Karpas-422 (cell line): ENCODE data around the gene ISG15. TPM values are rescaled to one million over a fixed set of nuclear protein-coding genes. Genes with fewer than 3 reads are reported as not detected.

ENCODE experiments used
- DNase-seq: peaks from one replicate; pipeline ENCODE4 v3.0.0-alpha.2; 2015
- H2AFZ ChIP-seq: fragments of 200-600 bp; sonication (generic); 2 replicates; pipeline ENCODE4 v1.6.1; 2014; ENCODE audit warnings: antibody characterized with exemption, low read length, mixed read lengths
- H3K27ac ChIP-seq: fragments of 200-600 bp; sonication (generic); 2 replicates; pipeline ENCODE4 v1.5.1; 2014; ENCODE audit warnings: mild to moderate bottlenecking, low read length, moderate library complexity
- H3K27me3 ChIP-seq: fragments of 200-600 bp; sonication (generic); 2 replicates; pipeline ENCODE4 v1.6.1; 2014; ENCODE audit warnings: low read length, mixed read lengths
- H3K36me3 ChIP-seq: fragments of 200-600 bp; sonication (generic); 2 replicates; pipeline ENCODE4 v1.6.1; 2014; ENCODE audit warnings: low read length, mixed read lengths; ENCODE audit not compliant: insufficient read depth
- H3K4me1 ChIP-seq: fragments of 200-600 bp; sonication (generic); 2 replicates; pipeline ENCODE4 v1.6.1; 2014; ENCODE audit warnings: mild to moderate bottlenecking, low read length, mixed read lengths
- H3K4me2 ChIP-seq: fragments of 200-600 bp; sonication (generic); 2 replicates; pipeline ENCODE4 v1.6.1; 2014; ENCODE audit warnings: low read length, low read depth, mild to moderate bottlenecking; ENCODE audit not compliant: poor library complexity, severe bottlenecking
- H3K4me3 ChIP-seq: fragments of 200-600 bp; sonication (generic); 2 replicates; pipeline ENCODE4 v1.5.1; 2014; ENCODE audit warnings: mild to moderate bottlenecking, antibody characterized with exemption, low read length, mixed read lengths
- H3K79me2 ChIP-seq: fragments of 200-600 bp; sonication (generic); 2 replicates; pipeline ENCODE4 v1.6.1; 2014; ENCODE audit warnings: mild to moderate bottlenecking, low read length, mixed read lengths
- H3K9ac ChIP-seq: fragments of 200-600 bp; sonication (generic); 2 replicates; pipeline ENCODE4 v1.6.0; 2014; ENCODE audit warnings: low read length
- H3K9me2 ChIP-seq: fragments of 200-600 bp; sonication (generic), shearing (Covaris generic); replicated peaks from 2 replicates; pipeline ENCODE4 v1.6.0; 2014; ENCODE audit warnings: mild to moderate bottlenecking, low read length, moderate library complexity; ENCODE audit not compliant: insufficient read depth
- H3K9me3 ChIP-seq: fragments of 300-700, 200-600 bp; sonication (generic); 2 replicates; pipeline ENCODE4 v1.6.1; 2014; ENCODE audit warnings: low read length, mixed read lengths
- H4K20me1 ChIP-seq: fragments of 200-600 bp; sonication (generic); 2 replicates; pipeline ENCODE4 v1.6.1; 2014; ENCODE audit warnings: mild to moderate bottlenecking, antibody characterized with exemption, low read length, low read depth; ENCODE audit not compliant: insufficient read depth
- total RNA-seq: library from RNA; depleted of rRNA; stranded (reverse); fragments of >200 nt; shearing (Covaris generic); gene quantifications from 2 replicates; pipeline ENCODE4 v1.2.3, GENCODE V29; 2014; ENCODE audit warnings: low replicate concordance

ISG15 gene
- total RNA-seq, 1 experiment from 2014 or later = 102 TPM

DNA sequence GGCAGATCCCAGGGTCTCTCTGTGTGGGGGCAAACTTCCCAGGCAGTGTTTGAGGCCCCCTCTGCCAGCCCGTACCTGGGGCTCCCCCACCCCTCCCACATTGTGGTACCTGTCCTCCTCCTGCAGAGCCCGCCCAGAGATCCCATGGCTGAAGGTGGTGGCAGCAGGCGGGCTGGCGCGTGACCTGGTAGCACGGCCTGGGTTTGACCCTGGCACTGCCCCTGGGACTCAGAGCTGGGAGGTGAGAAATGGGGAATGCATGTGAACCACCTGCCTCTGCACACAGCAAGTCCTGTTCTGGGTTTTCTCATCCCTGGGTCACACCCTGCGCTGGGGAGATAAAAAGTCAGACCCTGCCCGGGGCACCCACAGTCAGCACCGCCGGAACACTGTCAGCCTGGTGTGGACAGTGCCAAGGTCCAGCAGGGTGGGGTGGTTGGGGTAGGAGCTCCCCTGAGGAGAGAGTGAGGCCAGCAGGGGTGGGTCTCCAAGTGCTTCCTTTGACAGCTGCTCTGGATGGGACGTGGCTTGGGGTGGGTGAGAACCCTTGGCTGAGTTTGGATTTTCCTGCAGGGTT is 18.4 kb downstream of the ISG15 start:
- no peak for DNase-seq
- no peaks in the 10 kb centered on the region for H3K9me2 ChIP-seq
- no peak overlapping the region for H3K27ac ChIP-seq
- no peaks in the 10 kb centered on the region for H3K27me3 ChIP-seq
- no peak overlapping the region for H2AFZ ChIP-seq
- H3K36me3 ChIP-seq = no peaks in the 10 kb centered on the region
- no peak overlapping the region for H3K4me3 ChIP-seq
- no peaks in the 10 kb centered on the region for H3K79me2 ChIP-seq
- H3K4me2 ChIP-seq = no peak overlapping the region
- peaks cover 21% of the 10 kb centered on the region; the same call in 1 of the 2 replicates for H4K20me1 ChIP-seq
- no peaks in the 10 kb centered on the region for H3K9me3 ChIP-seq
- no peak overlapping the region for H3K9ac ChIP-seq
- peaks cover 14% of the 10 kb centered on the region for H3K4me1 ChIP-seq

DNA sequence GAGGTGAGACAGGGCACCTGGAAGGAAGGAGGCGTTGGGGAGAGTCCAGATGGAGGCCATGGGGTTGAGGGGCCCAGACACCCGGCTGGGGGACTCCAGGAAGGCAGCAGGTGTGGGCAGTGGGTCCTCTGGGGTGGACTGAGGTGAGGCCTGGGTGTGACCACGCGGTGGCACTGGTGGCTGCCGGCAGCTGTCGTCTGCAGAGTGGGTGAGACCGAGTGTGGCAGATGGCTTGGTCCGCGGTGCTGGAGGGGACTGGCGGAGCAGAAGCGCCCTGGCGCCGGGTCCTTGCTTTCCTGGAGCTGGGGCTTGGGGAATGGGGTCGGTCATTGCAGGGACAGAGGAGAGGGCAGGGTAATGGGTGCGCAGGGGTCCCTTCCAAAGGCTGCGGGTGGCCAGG is 19.1 kb downstream of the ISG15 start:
- Histone ChIP-seq H3K9ac (no peak overlapping the region), H3K79me2 (no peaks in the 10 kb centered on the region), H3K27me3 (no peaks in the 10 kb centered on the region), H3K36me3 (no peaks in the 10 kb centered on the region), H3K9me3 (no peaks in the 10 kb centered on the region), H2AFZ (no peak overlapping the region), H3K27ac (no peak overlapping the region), H3K4me1 (peaks cover 14% of the 10 kb centered on the region), H4K20me1 (peaks cover 27% of the 10 kb centered on the region; the same call in 1 of the 2 replicates), H3K9me2 (no peaks in the 10 kb centered on the region), H3K4me2 (peak overlapping the region; percentile 44), H3K4me3 (no peak overlapping the region; the same call in 1 of the 2 replicates)
- no peak for DNase-seq

DNA sequence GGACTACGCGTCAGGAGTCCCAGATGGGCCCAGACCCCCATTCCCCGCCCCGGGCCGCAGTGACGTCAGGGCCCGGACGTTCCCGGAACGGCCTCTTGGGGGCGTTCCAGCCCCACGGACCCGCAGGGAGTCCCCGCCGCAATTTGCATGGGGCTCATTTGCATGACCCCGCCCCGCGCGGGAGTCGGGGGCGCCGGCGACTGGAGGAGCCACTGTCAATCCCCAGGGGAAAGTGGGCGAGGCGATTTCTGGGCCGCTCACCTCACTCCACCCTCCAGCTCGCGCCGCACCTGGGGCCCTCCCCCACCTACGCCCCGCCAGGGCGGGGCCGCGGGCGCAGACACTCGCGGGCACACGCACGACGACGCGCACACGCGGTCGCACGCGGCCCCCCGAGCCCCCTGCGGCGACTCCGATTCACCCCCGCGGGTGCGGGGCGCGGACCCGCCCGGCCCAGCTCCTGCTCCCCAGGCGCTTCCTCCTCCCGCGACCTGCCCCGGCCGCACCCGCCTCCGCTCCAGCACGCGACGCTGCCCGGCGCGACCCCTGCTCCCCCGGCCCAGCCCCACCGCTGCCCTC is 19.8 kb downstream of the ISG15 start:
- peaks cover 34% of the 10 kb centered on the region; the same call in 1 of the 2 replicates for H4K20me1 ChIP-seq
- peak overlapping the region; percentile 35 for H3K9ac ChIP-seq
- H3K9me3 ChIP-seq = no peaks in the 10 kb centered on the region
- no peaks in the 10 kb centered on the region for H3K27me3 ChIP-seq
- no peaks in the 10 kb centered on the region for H3K79me2 ChIP-seq
- H3K4me2 ChIP-seq = peak overlapping the region; percentile 61
- H3K4me3 ChIP-seq = peak overlapping the region; percentile 51; the same call in 1 of the 2 replicates
- DNase-seq = peak; percentile 98
- no peaks in the 10 kb centered on the region for H3K9me2 ChIP-seq
- H3K4me1 ChIP-seq = peaks cover 14% of the 10 kb centered on the region
- H3K36me3 ChIP-seq = no peaks in the 10 kb centered on the region
- no peak overlapping the region for H3K27ac ChIP-seq
- no peak overlapping the region for H2AFZ ChIP-seq

DNA sequence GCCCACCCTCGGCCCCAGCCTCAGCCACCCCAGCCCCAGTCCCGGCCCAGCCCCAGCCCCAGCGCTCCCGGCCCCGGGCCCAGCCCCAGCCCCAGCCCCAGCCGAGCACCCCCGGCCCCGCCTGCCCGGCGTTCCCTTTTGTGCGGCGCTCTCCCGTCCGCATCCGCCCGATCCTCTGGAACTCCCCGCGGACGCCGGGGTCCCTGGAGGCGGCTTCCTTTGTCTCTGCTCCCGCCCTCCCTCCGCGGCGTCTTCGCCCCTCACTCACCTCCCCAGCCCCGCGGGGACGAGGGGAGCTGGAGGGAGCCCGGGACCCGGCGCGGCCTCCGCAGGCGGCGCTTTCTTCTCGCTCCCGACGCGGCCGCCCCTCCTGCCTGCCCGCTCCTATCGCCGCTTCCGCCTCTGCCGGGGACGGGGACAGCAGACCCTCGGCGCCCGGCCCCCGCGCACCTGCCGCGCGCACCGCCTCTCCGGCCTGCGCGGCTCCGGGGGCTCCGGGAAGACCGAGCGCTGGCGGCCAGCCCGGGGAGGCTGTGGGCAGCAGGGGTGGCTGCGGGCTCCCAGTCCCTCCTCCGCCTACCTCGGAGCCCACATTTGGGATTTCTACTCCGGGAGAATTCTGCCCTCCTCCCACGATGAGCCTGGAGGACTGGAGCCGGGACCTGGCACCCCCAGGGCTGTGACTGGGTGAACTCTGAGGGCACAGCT is 20.6 kb downstream of the ISG15 start:
- Histone ChIP-seq H4K20me1 (peaks cover 40% of the 10 kb centered on the region; the same call in 1 of the 2 replicates), H3K9me3 (no peaks in the 10 kb centered on the region), H3K36me3 (no peaks in the 10 kb centered on the region), H3K4me1 (peaks cover 14% of the 10 kb centered on the region), H2AFZ (no peak overlapping the region), H3K4me3 (no peak overlapping the region), H3K27ac (no peak overlapping the region), H3K9me2 (no peaks in the 10 kb centered on the region), H3K79me2 (no peaks in the 10 kb centered on the region), H3K4me2 (no peak overlapping the region), H3K9ac (no peak overlapping the region), H3K27me3 (no peaks in the 10 kb centered on the region)
- DNase-seq = no peak

DNA sequence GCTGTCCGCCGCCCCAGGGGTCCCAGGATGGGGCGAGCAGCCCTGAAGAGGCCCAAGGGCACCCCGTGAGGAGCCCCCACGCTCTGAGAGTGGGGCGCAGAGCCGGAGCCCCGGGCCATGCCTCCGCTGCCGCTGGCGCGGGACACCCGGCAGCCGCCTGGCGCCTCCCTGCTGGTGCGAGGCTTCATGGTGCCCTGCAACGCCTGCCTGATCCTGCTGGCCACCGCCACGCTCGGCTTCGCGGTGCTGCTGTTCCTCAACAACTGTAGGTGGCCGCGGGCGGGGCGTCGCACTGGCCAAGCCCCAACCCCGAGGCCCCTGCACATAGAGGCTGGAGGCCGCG is 21.1 kb downstream of the ISG15 start:
- Histone ChIP-seq H3K9me3 (no peaks in the 10 kb centered on the region), H3K27me3 (no peaks in the 10 kb centered on the region), H3K9ac (no peak overlapping the region), H3K4me3 (no peak overlapping the region), H3K4me1 (peaks cover 14% of the 10 kb centered on the region), H3K4me2 (no peak overlapping the region), H3K79me2 (no peaks in the 10 kb centered on the region), H3K9me2 (no peaks in the 10 kb centered on the region), H3K27ac (no peak overlapping the region), H4K20me1 (peaks cover 43% of the 10 kb centered on the region; the same call in 1 of the 2 replicates), H3K36me3 (no peaks in the 10 kb centered on the region), H2AFZ (no peak overlapping the region)
- no peak for DNase-seq

DNA sequence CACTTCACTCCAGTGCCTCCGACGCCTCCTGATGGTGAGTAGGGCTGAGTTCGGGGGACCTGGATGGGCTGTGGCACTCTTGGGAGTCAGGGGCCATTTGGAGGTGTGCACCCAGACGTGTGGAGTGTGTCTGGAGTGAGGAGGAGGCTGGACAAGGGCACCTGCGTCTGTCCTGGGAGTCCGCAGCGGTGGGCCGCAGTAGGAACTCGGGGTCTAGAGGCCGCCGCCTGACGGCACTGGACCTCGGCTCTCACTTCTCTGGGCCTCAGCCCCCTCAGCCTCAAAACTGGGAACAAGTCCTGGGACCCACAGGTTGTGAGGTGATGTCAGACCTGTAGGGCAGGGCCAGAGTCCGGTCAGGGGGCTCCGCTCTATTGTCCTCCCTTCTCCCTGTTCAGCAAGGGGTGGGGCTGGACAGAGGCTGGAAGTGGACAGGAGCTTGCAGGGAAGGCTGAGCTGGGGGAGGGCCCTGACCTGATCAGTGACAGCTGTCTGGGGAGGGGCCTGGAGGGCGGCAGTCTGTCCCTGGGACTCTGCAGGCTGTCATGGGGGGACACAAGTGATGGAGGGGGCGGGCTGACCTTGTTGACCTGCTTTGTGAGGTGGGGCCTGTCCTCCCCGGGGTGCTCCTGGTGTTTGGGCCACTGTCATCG is 22.1 kb downstream of the ISG15 start:
- Histone ChIP-seq H3K9me2 (no peaks in the 10 kb centered on the region), H3K36me3 (no peaks in the 10 kb centered on the region), H2AFZ (no peak overlapping the region), H3K4me2 (no peak overlapping the region), H3K9ac (no peak overlapping the region), H3K9me3 (no peaks in the 10 kb centered on the region), H3K79me2 (no peaks in the 10 kb centered on the region), H4K20me1 (peaks cover 50% of the 10 kb centered on the region; the same call in 1 of the 2 replicates), H3K4me3 (no peak overlapping the region), H3K27ac (no peak overlapping the region), H3K27me3 (no peaks in the 10 kb centered on the region), H3K4me1 (peaks cover 16% of the 10 kb centered on the region)
- DNase-seq = no peak

DNA sequence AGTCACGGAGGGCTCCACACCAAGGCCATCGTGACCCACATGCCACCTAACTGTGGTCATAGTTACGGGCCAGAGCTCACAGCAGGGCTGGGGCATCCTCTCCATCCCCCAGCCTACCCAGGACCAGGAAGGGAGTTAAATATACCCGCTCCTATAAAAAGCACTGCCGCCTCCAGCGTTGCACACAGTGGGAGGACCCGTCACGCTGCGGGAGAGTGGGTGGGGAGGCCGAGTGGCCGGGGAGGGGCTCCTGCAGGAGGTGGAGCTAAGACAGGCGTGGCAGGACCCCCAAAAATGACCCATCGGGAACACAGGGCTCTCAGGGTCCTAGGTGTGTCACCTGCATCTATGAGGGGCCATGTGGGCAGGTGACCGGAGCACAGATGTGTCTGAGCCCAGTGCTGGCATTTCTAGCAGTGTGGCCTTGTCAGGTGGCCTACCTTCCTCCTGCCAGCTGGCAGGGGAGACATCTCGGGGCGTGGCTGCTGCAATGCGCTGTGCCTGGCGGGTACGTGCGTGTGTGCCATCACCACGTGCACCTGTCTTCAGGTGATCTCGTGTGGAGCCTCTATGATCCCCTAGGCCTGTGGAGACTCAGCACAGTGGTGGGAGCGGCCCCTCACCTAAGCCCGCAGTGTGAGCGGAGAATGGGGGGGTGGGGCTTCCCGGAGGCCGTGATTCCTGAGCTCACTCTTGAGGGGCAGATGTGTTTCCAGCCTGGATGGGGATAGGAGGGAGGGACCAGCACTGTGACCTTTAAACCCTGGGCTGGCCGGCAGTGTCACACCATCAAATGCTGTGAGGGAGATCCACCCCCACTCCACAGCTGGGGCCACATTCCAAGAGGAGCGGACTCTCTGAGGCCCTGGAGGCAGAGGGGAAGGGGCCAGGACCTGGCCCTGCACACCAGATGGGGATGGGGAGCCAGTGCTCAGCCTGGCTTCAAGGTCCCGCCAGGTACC is 24.4 kb downstream of the ISG15 start:
- Histone ChIP-seq H3K4me3 (no peak overlapping the region), H3K9ac (no peak overlapping the region), H2AFZ (no peak overlapping the region), H3K4me2 (no peak overlapping the region), H3K27ac (no peak overlapping the region), H3K36me3 (no peaks in the 10 kb centered on the region), H4K20me1 (peaks cover 40% of the 10 kb centered on the region; the same call in 1 of the 2 replicates), H3K79me2 (no peaks in the 10 kb centered on the region), H3K9me3 (no peaks in the 10 kb centered on the region), H3K9me2 (no peaks in the 10 kb centered on the region), H3K4me1 (peaks cover 11% of the 10 kb centered on the region), H3K27me3 (no peaks in the 10 kb centered on the region)
- DNase-seq = peak; percentile 55
